Tibial nerve (tissue), 4 donors: ENCODE measurements around the gene PTPRD. TPM values are rescaled to one million over a fixed set of nuclear protein-coding genes. Genes with fewer than 3 reads are reported as not detected.
A peak's percentile ranks its signal among the peaks of the same experiment; 100 is the strongest.

Experiments
- DNase-seq, 2 donors: peaks; one replicate each; pipeline ENCODE4 v3.0.0-alpha.2; 2019; ENCODE audit warnings: low spot score in 2 of 2
- H3K27ac ChIP-seq, 4 donors: fragments of 200-600 bp; sonication (generic) in 3 of 4; one replicate each; pipeline ENCODE4 v1.5.1; 2017 to 2019; ENCODE audit warnings: mild to moderate bottlenecking in 1 of 4
- H3K27me3 ChIP-seq, 2 donors: fragments of 200-600 bp; sonication (generic) in 1 of 2; one replicate each; pipeline versions ENCODE4 v1.5.1 to v1.6.0; 2017 to 2019
- H3K36me3 ChIP-seq, 3 donors: fragments of 200-600 bp; sonication (generic); one replicate each; pipeline ENCODE4 v1.5.1; 2018 to 2019
- H3K4me1 ChIP-seq, 4 donors: fragments of 200-600 bp; sonication (generic) in 3 of 4; one replicate each; pipeline ENCODE4 v1.5.1; 2017 to 2019
- H3K4me3 ChIP-seq, 4 donors: fragments of 200-600 bp; sonication (generic) in 3 of 4; one replicate each; pipeline ENCODE4 v1.5.1; 2017 to 2019; ENCODE audit warnings: mild to moderate bottlenecking in 1 of 4, moderate library complexity in 1 of 4
- H3K9me3 ChIP-seq, 4 donors: fragments of 200-600 bp; sonication (generic) in 3 of 4; one replicate each; pipeline ENCODE4 v1.5.1; 2017 to 2019
- EP300 ChIP-seq, 2 donors: sonication (generic); formaldehyde crosslinking; IDR thresholded peaks; one replicate each; pipeline ENCODE4 v1.6.1; 2017; ENCODE audit warnings: antibody characterized with exemption in 2 of 2, mild to moderate bottlenecking in 1 of 2
- POLR2A ChIP-seq, 2 donors: fragments of 450-650 bp; IDR thresholded peaks; one replicate each; pipeline ENCODE4 v1.6.1; 2017; ENCODE audit warnings: antibody characterized with exemption in 2 of 2, mild to moderate bottlenecking in 2 of 2, moderate library complexity in 2 of 2
- WGBS, 2 donors: methylation state at CpG; one replicate each; pipeline ENCODE4 v1.1.5; 2018; 5-methylcytosine and 5-hydroxymethylcytosine counted together
- total RNA-seq, 4 donors: library from RNA; depleted of rRNA; stranded (reverse); fragments of >200 nt; gene quantifications; one replicate each; pipeline ENCODE4 v1.1.0, GENCODE V29; 2016
- TF ChIP-seq, protein P1 (sequence below), 5 experiments: fragments of 200-600 bp in 3 of 5; fragments of 450-650 bp in 2 of 5; sonication (generic) in 3 of 5; IDR thresholded peaks; one replicate each; pipeline ENCODE4 v1.5.1; 2016 to 2019; ENCODE audit warnings: antibody characterized with exemption in 5 of 5, mild to moderate bottlenecking in 3 of 5, moderate library complexity in 2 of 5

The PTPRD gene
- total RNA-seq, 4 donors from 2014 or later: 1.7 to 13.2 (median 5.1) TPM

DNA sequence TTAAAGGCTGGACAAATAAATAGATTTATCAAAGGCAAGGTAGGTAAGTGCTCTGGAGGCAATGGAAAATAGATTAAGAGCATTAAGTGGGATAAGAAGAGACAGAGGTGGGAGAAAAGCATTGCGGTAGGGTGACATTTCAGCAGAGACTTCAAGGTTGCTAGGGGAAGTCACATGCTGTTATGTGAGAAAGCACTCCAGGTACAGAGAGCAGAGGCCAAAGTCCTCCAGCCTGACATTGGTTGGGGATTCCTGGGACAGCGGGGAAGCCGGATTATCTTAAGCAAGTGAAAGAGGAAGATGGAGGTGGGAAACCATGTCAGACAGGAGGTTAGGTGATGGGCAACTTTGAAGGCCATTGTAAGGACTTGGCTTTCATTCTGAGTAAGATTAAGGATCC lies 1222.9 kb downstream of the PTPRD start:
- H3K27me3 ChIP-seq: no peaks in the 10 kb centered on the region
- H3K27ac ChIP-seq: no peak overlapping the region
- no peak for DNase-seq
- no peaks in the 10 kb centered on the region for H3K4me1 ChIP-seq
- TF ChIP-seq, protein P1, sequence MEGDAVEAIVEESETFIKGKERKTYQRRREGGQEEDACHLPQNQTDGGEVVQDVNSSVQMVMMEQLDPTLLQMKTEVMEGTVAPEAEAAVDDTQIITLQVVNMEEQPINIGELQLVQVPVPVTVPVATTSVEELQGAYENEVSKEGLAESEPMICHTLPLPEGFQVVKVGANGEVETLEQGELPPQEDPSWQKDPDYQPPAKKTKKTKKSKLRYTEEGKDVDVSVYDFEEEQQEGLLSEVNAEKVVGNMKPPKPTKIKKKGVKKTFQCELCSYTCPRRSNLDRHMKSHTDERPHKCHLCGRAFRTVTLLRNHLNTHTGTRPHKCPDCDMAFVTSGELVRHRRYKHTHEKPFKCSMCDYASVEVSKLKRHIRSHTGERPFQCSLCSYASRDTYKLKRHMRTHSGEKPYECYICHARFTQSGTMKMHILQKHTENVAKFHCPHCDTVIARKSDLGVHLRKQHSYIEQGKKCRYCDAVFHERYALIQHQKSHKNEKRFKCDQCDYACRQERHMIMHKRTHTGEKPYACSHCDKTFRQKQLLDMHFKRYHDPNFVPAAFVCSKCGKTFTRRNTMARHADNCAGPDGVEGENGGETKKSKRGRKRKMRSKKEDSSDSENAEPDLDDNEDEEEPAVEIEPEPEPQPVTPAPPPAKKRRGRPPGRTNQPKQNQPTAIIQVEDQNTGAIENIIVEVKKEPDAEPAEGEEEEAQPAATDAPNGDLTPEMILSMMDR (IDR thresholded peaks at IDR 0.05): no peak
- TF ChIP-seq EP300 (IDR thresholded peaks at IDR 0.05): no peak
- TF ChIP-seq POLR2A (IDR thresholded peaks at IDR 0.05): no peak
- WGBS, 2 donors: 81 to 94% methylated on average over 3 of the region's 3 CpGs
- H3K9me3 ChIP-seq: no peaks in the 10 kb centered on the region
- H3K4me3 ChIP-seq: no peak overlapping the region
- H3K36me3 ChIP-seq: no peaks in the 10 kb centered on the region

DNA sequence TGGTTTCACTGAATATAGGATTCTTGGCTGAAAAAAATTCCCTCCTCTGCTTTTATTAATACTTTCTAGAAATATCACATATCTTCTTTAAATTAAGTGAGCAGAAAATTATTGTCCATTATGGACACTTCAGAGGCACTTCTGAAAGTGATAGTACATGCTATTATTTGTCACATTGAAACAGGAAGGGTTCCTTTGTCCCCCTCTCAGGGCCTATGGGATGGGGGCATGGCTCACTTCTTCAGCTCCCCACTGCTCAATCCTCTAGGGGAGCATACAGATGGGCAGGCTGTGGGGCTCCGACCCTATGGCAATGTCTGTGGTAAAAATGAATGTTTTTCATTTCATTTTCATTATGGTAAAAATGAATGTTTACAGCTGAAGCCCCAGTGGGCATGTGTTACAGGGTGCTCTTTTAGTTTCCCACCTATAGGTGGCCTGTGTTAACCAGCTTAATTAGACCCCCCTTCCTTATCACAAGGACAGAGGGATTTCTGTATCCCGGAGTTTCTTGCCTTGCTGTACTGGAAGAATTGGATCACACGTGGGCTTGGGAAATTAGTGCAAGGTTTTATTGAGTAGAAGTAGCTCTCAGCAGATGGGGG lies 1225.2 kb downstream of the PTPRD start:
- no peaks in the 10 kb centered on the region for H3K4me1 ChIP-seq
- 69 to 72% methylated on average over 3 of the region's 3 CpGs for WGBS, 2 donors
- no peaks in the 10 kb centered on the region for H3K9me3 ChIP-seq
- no peaks in the 10 kb centered on the region for H3K27me3 ChIP-seq
- TF ChIP-seq, protein P1 (IDR thresholded peaks at IDR 0.05): no peak
- TF ChIP-seq POLR2A (IDR thresholded peaks at IDR 0.05): no peak
- H3K4me3 ChIP-seq: no peak overlapping the region
- no peaks in the 10 kb centered on the region for H3K36me3 ChIP-seq
- no peak for DNase-seq
- no peak overlapping the region for H3K27ac ChIP-seq

DNA sequence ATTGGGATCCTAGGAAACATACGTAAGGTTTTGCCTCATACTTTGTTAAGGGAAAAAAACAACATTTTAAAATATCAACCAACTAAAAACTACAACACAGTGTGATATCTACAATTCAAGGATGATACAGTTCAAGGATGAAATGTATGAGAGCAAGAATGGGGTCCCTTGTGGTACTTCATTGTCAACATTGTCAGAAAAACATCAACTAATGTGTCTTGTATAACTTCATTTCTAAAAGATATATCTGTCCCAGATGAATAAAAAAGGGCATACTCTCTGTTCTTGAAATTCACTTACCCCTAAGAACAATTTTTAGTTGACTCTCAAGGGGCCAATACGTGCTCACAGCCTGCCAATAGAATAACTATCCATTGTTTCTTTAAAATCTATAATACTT lies 1250.5 kb downstream of the PTPRD start:
- Histone ChIP-seq H3K36me3 (no peaks in the 10 kb centered on the region), H3K27me3 (no peaks in the 10 kb centered on the region), H3K27ac (no peak overlapping the region), H3K4me1 (no peaks in the 10 kb centered on the region), H3K9me3 (no peaks in the 10 kb centered on the region), H3K4me3 (no peak overlapping the region)
- TF ChIP-seq, protein P1 (IDR thresholded peaks at IDR 0.05): no peak
- TF ChIP-seq EP300 (IDR thresholded peaks at IDR 0.05) (no peak), POLR2A (IDR thresholded peaks at IDR 0.05) (no peak)
- no peak for DNase-seq
- 47 to 55% methylated on average over 2 of the region's 2 CpGs for WGBS, 2 donors

DNA sequence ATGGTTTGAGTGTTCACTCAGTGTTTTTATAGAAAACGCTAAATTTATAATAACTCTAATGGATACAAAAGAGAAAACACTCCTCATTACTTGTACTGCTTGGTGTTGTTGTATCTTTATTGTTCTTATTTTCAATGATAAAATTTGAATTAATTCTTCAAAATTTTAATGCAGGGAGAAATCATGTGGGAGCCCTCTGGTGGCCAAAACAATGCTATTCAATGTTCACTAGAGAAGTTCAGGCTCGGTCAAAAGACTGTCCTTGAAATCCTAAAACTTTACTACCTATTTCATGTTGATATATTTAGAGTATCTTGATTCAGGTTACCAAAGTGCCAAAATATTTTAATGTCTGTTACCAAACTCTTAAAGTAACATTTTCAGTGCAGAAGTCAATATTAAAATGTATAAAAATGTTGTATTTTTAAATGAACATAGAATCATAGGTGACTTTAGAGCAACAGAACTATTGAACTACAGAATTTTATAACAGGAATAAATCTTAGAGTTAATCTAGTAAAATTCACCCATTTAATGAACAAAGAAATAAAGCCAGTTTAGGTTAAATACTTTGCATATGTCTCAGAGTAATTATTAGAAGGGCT lies 1259.8 kb downstream of the PTPRD start:
- TF ChIP-seq EP300 (IDR thresholded peaks at IDR 0.05) (no peak), POLR2A (IDR thresholded peaks at IDR 0.05) (no peak)
- TF ChIP-seq, protein P1 (IDR thresholded peaks at IDR 0.05): peak in 3 of 5 experiments; percentile 31 to 44 (median 38)
- no peaks in the 10 kb centered on the region for H3K27me3 ChIP-seq
- 21 to 30% methylated on average over 2 of the region's 2 CpGs for WGBS, 2 donors

DNA sequence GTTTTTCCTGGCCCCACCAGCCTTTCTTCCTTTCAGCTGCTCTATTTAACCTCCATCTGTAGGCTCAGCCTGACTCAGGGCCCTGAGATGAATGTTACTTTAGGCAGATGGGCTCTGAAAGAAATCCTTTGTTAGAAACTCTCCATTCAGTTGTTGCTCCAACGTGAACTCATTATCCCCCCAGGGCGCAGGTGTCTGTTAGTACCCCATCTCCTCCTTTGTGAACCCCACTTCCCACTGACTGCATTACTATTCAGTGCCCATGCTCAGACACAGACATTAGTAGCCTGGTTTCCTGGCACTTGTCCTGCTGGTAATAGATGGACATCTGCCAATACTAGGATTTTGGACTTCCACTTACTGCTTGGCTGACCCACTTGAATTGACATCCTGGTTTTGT lies 1271.6 kb downstream of the PTPRD start:
- no peak for DNase-seq
- H3K36me3 ChIP-seq: no peaks in the 10 kb centered on the region
- TF ChIP-seq EP300 (IDR thresholded peaks at IDR 0.05) (no peak), POLR2A (IDR thresholded peaks at IDR 0.05) (no peak)
- TF ChIP-seq, protein P1 (IDR thresholded peaks at IDR 0.05): no peak
- no peak overlapping the region for H3K27ac ChIP-seq
- H3K27me3 ChIP-seq: no peaks in the 10 kb centered on the region
- H3K9me3 ChIP-seq: no peaks in the 10 kb centered on the region
- no peaks in the 10 kb centered on the region for H3K4me1 ChIP-seq
- no peak overlapping the region for H3K4me3 ChIP-seq
- WGBS, 2 donors: 48 to 50% methylated on average over 2 of the region's 2 CpGs

More for the DNA sequence above, 1259.8 kb downstream of the PTPRD start:
- no peak overlapping the region for H3K27ac ChIP-seq
- H3K36me3 ChIP-seq: no peaks in the 10 kb centered on the region
- H3K4me3 ChIP-seq: no peak overlapping the region
- no peaks in the 10 kb centered on the region for H3K4me1 ChIP-seq
- peak in 1 of 2 donors; percentile 10 for DNase-seq
- no peaks in the 10 kb centered on the region for H3K9me3 ChIP-seq
